Measurements from ENCODE around the gene MADCAM1.

DNA sequence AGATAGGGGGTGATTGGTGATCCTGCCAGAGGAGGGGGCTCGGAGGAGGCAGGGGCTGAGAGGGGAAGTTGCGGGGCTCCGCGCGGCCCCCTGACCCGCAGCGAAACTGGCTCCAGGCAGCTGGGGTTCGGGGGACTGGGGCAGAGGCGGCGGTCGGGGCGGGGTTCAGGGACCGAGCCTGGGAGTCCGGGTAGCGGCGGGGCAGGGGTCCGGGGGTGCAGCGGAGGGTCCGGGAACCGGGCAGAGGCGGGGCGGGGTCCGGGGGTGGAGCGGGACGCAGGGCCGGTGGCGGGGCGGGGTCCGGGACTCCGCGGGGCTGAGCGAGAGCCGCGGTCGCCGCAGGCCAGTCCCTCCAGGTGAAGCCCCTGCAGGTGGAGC lies 1.2 kb downstream of the MADCAM1 start:
- TF ChIP-seq, protein P1, sequence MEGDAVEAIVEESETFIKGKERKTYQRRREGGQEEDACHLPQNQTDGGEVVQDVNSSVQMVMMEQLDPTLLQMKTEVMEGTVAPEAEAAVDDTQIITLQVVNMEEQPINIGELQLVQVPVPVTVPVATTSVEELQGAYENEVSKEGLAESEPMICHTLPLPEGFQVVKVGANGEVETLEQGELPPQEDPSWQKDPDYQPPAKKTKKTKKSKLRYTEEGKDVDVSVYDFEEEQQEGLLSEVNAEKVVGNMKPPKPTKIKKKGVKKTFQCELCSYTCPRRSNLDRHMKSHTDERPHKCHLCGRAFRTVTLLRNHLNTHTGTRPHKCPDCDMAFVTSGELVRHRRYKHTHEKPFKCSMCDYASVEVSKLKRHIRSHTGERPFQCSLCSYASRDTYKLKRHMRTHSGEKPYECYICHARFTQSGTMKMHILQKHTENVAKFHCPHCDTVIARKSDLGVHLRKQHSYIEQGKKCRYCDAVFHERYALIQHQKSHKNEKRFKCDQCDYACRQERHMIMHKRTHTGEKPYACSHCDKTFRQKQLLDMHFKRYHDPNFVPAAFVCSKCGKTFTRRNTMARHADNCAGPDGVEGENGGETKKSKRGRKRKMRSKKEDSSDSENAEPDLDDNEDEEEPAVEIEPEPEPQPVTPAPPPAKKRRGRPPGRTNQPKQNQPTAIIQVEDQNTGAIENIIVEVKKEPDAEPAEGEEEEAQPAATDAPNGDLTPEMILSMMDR (IDR thresholded peaks at IDR 0.05) = no peak
- TF ChIP-seq POLR2A (IDR thresholded peaks at IDR 0.05) = no peak

Data from lower leg skin (tissue), 3 donors.